BE2C (cell line): Measurements from ENCODE around the gene HIGD1A.

Experiments
- DNase-seq: peaks from one replicate; pipeline ENCODE4 v3.0.0-alpha.2; 2020
- H3K27me3 ChIP-seq: fragments of 250-450 bp; sonication (Bioruptor Pico); 2 replicates; pipeline ENCODE4 v1.5.1; 2020; ENCODE audit warnings: mild to moderate bottlenecking
- H3K36me3 ChIP-seq: fragments of 250-450 bp; sonication (Bioruptor Pico); 2 replicates; pipeline ENCODE4 v1.5.1; 2020; ENCODE audit warnings: mild to moderate bottlenecking
- H3K4me1 ChIP-seq: fragments of 250-450 bp; sonication (Bioruptor Pico); 2 replicates; pipeline ENCODE4 v1.5.1; 2020
- H3K4me3 ChIP-seq: 2 replicates; pipeline ENCODE4 v1.5.1; 2011; ENCODE audit warnings: low read depth, low read length
- H3K9me3 ChIP-seq: fragments of 250-450 bp; sonication (Bioruptor Pico); 2 replicates; pipeline ENCODE4 v1.5.1; 2020
- CTCF ChIP-seq: IDR thresholded peaks from 2 replicates; pipeline ENCODE4 v1.5.1; 2012; ENCODE audit warnings: mild to moderate bottlenecking, low read depth, low read length

The HIGD1A gene

GRCh38 chr3:42742259-42742658 is 62.0 kb downstream of the HIGD1A start:
- Histone ChIP-seq H3K4me3 (no peak overlapping the region), H3K4me1 (no peaks in the 10 kb centered on the region), H3K9me3 (no peaks in the 10 kb centered on the region), H3K27me3 (no peaks in the 10 kb centered on the region), H3K36me3 (no peaks in the 10 kb centered on the region)
- DNase-seq = no peak
- TF ChIP-seq CTCF = no peak

DNA sequence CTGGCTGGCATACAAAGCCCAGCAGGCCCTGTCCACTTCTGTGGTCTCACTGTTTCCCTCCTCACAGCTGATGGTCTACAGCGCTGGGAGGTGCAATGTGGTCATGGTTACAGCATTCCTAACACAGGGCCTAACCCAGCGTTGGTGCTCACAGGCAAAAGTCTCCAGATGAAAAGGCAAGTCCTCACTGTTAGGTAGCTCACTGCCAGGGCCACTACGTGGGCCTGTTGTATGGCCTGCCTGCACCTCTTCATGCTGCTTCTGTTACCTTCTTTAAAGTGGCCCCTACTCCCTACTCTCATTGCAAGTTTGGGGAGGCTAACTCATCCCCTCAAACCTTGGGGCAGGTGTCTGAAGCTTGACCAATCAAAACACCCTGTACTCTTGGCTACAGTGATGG is 62.5 kb downstream of the HIGD1A start:
- no peak for TF ChIP-seq CTCF

GRCh38 chr3:42739401-42740158 is 64.7 kb downstream of the HIGD1A start:
- no peak for DNase-seq
- Histone ChIP-seq H3K4me1 (no peaks in the 10 kb centered on the region), H3K4me3 (no peak overlapping the region)

More for the DNA sequence above, 62.5 kb downstream of the HIGD1A start:
- DNase-seq = no peak
- H3K4me3 ChIP-seq = no peak overlapping the region
- H3K36me3 ChIP-seq = no peaks in the 10 kb centered on the region
- no peaks in the 10 kb centered on the region for H3K27me3 ChIP-seq
- H3K9me3 ChIP-seq = no peaks in the 10 kb centered on the region
- no peaks in the 10 kb centered on the region for H3K4me1 ChIP-seq

DNA sequence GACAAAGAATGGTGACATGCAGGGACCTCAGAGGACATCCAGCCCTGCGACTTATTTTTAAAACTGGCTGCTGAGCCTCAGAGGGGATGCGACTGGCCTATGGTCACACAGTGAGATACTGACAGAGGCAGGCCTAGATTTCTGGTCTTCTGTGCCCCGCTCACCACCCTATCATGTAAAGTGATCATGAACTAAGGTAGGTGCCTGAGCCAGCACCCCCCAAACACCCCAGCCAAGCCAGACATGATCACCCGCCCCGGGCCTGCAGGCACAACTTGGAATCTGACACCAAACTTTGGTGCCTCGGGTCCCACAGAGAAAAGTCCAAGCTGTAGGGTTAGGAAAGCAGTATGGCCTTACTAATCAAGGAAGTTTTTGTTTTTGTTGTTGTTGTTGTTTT is 67.8 kb downstream of the HIGD1A start:
- no peaks in the 10 kb centered on the region for H3K9me3 ChIP-seq
- H3K4me3 ChIP-seq = no peak overlapping the region
- no peak for DNase-seq
- no peaks in the 10 kb centered on the region for H3K27me3 ChIP-seq
- no peaks in the 10 kb centered on the region for H3K4me1 ChIP-seq
- no peak for TF ChIP-seq CTCF
- no peaks in the 10 kb centered on the region for H3K36me3 ChIP-seq

More at GRCh38 chr3:42739401-42740158, 64.7 kb downstream of the HIGD1A start:
- Histone ChIP-seq H3K27me3 (no peaks in the 10 kb centered on the region), H3K36me3 (no peaks in the 10 kb centered on the region), H3K9me3 (no peaks in the 10 kb centered on the region)
- no peak for TF ChIP-seq CTCF

- H3K4me3 ChIP-seq = no peak overlapping the region
- TF ChIP-seq CTCF = no peak
- H3K9me3 ChIP-seq = no peaks in the 10 kb centered on the region
- no peaks in the 10 kb centered on the region for H3K27me3 ChIP-seq
- H3K36me3 ChIP-seq = no peaks in the 10 kb centered on the region
- H3K4me1 ChIP-seq = no peaks in the 10 kb centered on the region
- no peak for DNase-seq
Measured at GRCh38 chr3:42736081-42736480, 68.2 kb downstream of the HIGD1A start.

DNA sequence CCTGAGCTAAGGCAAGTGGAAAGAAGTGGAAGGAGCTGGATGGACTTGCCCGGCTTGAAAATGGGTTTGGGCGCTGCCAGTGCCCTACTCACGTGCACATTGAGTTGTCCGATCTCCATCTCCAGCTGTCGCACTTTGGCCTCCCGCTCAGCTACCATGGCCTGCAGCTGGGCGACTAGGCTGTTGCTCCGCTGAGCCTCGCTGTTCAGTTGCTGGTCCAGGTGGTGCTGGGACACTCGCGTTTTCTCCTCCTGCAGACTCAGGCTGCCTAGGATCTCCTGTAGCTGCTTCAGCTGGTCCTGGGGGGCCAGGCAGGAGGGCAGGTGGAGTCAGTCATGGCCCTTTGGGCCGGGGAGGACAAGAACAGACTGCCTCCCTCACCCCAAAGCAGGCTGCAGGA is 68.7 kb downstream of the HIGD1A start:
- no peak for TF ChIP-seq CTCF
- H3K9me3 ChIP-seq = no peaks in the 10 kb centered on the region
- H3K4me3 ChIP-seq = no peak overlapping the region
- DNase-seq = no peak
- H3K36me3 ChIP-seq = no peaks in the 10 kb centered on the region
- H3K27me3 ChIP-seq = no peaks in the 10 kb centered on the region
- no peaks in the 10 kb centered on the region for H3K4me1 ChIP-seq
